HL-60/S4 (cell line): ENCODE measurements around the gene MRPL23.

Source experiments
- in situ Hi-C: fragments of 300-500 bp; cut with MboI; formaldehyde crosslinking; loops from 2 replicates; pipeline ENCODE4 v1.14.3; 2022; ENCODE audit warnings: low sequenced_read_pairs

The MRPL23 gene

DNA sequence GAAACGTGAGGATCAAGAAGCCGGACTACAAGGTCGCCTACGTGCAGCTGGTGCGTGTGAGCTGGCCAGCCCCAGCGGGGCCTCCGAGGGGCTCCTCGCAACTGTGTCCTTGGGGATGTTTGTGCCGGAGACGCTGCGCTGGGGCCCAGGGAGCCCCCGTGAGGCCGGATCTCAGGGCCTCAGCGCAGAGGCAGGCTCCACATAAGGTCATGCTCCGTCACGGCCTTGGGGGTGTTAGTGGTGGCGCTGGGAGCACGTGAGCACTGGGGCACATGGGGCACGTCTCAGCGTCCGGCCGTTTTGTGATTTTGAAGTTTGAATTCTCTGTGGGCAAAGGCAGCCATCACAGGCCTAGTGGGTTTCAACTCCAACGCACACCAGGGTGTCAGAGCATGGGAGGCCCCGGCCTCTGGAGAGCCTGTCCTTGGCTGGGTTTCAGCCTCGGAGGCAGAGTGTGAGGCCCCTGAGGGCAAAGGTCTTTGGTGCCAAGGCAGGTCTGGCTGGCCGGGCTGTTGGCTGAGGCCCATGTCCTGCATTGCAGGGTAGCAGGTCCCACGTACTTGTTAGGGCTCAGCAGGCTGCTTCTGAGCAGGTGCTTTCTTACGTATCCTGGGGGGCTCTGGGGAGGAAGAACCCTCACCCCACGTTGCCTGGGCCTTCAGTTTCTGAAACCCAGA lies 5.8 kb downstream of the MRPL23 start:
- in situ Hi-C loops = no loop called here

- in situ Hi-C loops = no loop called here
These were observed 6.5 kb downstream of the MRPL23 start for GRCh38 chr11:1953489-1954266.

- in situ Hi-C loops = no loop called here
These were observed 11.2 kb downstream of the MRPL23 start for GRCh38 chr11:1958367-1958766.

GRCh38 chr11:1959786-1960185 lies 12.7 kb downstream of the MRPL23 start:
- in situ Hi-C loops = no loop called here

GRCh38 chr11:1963864-1964263 lies 16.7 kb downstream of the MRPL23 start:
- in situ Hi-C loops = no loop called here

GRCh38 chr11:1964348-1964747 lies 17.2 kb downstream of the MRPL23 start:
- in situ Hi-C loops = no loop called here

GRCh38 chr11:1964955-1965354 lies 17.8 kb downstream of the MRPL23 start:
- in situ Hi-C loops = no loop called here

DNA sequence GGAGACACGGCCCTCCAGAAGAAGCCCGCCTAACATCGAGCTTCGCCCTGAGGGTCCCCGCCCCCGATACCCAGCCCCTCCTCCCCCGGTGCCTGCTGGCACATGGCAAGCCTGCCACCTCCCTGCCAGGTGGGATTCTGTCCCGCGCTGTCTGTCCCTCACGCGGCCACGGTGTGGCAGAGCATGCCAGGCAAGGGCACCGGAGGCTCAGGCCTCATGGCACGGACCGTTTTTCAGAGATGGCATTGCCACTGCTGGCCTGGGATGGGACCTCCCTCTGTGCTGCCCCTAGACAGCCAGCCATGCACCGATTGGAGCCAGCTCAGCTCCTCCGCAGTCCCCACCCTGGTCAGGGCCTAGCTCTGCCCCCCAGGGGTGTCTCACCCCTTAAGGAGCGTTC lies 19.4 kb downstream of the MRPL23 start:
- in situ Hi-C loops = no loop called here

- in situ Hi-C loops = no loop called here
These were observed 20.6 kb downstream of the MRPL23 start for GRCh38 chr11:1967641-1968225.

DNA sequence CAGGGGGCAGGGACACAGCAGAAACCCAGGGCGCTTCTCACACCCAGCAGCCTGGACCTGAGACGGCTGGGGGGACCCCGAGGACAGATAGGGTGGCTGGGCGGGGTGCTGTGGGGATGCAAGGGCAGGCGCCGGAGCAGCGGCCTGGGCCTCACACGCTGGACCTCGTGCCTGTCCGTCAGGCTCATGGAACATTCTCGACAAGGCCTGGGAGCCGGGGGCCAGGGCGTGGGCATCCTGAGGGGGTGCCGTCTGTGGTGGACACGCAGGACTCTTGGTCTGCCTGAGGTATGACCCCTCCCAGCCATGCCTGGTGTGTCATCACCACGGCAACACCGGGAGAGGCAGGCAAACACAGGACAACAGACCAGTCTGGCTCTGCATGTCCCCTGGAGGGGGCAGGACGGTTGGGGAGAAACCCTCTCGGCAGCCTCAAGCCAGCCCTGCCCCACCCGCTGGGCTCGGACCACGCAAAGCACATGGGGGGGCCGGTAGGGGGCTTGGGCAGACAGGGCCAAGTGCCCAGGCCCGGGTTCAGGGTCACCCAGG lies 21.4 kb downstream of the MRPL23 start:
- in situ Hi-C loops = no loop called here

DNA sequence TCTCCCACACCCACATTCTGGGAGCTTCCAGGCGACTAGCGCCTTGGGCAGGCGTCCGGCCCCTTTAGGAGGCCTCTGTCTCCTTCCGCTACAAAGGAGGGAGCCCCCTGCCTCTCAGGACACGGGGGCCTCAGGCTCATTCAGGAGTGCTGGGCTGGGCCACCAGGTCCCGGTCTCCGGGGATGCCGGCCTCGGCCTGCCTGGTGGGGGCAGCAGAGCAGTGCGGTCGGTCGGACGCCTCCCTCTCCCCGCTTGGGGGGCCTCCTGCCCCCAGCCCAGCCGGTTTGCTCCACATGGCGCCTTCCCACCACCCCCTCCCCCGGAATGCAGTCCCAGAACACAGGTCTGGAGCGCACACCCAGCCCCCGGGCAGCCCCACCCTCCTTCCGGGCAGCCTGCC lies 21.9 kb downstream of the MRPL23 start:
- in situ Hi-C loops = no loop called here

GRCh38 chr11:1969776-1970175 lies 22.6 kb downstream of the MRPL23 start:
- in situ Hi-C loops = no loop called here

DNA sequence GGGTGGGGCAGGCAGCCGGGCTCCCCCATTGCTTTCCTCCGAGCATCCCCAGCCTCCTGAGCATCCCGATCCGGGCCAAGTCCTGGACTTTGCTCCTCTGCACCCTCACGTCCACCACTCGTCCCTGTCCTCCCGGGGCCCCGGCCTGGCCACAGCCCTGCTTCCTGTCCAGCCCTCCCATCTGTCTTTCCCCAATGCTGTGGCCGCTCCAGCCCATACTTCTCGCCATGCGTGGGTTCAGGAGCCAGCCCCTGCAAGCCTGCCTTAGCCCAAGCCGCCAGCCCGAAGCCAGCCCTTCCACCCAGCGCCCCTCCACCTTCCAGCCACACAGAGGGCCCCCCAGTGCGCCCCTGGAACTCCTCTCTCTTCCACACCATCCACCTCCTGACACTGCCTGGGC lies 23.8 kb downstream of the MRPL23 start:
- in situ Hi-C loops = no loop called here

DNA sequence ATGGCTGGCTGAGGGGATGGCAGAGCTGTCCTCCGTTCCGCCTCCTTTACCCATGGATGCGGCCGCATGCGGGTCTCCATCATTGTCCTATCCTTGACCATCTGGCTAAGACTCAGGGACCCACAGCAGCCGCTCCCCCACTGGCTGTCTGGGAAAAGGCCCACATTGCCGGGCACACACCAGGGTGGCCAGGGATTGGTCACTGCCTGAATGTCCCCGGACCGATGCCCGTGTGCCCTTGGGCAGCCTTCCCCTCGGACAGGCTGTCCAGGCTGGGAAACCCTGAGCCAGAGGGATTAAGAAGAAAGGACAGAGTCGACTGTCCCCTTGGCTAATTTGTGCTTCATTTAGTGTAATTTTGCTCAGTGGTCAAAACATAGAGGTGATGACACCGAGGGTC lies 28.1 kb downstream of the MRPL23 start:
- in situ Hi-C loops = no loop called here

GRCh38 chr11:1978720-1979473 lies 31.8 kb downstream of the MRPL23 start:
- in situ Hi-C loops = no loop called here

GRCh38 chr11:1979607-1980006 lies 32.5 kb downstream of the MRPL23 start:
- in situ Hi-C loops = no loop called here

- in situ Hi-C loops = no loop called here
These were observed 35.9 kb downstream of the MRPL23 start for GRCh38 chr11:1982873-1983600.

GRCh38 chr11:1983601-1983961 lies 36.4 kb downstream of the MRPL23 start:
- in situ Hi-C loops = no loop called here

DNA sequence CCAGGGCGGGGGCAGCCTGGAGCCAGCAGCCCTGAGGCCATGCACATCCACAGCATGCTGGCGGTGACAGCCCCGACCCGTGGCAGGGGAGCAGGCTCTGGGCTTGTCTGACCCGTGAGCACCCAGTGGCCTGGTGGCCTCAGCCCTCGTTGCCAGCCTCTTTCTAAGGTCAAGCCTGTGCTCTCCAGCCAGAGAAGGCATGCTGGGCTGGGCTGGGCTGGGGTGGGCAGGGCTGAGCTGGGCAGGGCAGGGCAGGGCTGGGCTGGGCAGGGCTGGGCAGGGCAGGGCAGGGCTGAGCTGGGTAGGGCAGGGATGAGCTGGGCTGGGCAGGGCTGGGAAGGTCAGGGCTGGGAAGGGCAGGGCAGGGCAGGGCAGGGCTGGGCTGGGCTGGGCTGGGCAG lies 39.9 kb downstream of the MRPL23 start:
- in situ Hi-C loops = no loop called here

GRCh38 chr11:1988174-1988573 lies 41.0 kb downstream of the MRPL23 start:
- in situ Hi-C loops = no loop called here
